GDM1 (cell line): ENCODE data around the gene CRYL1.

ENCODE experiments used
- DNase-seq: peaks from one replicate; lab custom pipeline; 2025; lab: John Stamatoyannopoulos, UW

The CRYL1 gene

GRCh38 chr13:20420938-20421337 is 104.7 kb downstream of the CRYL1 start:
- DNase-seq, result no peak

GRCh38 chr13:20418953-20419352 is 106.7 kb downstream of the CRYL1 start:
- no peak for DNase-seq

GRCh38 chr13:20416223-20416745 is 109.4 kb downstream of the CRYL1 start:
- no peak for DNase-seq

- DNase-seq, result no peak
Observed at GRCh38 chr13:20415694-20416107, 110.0 kb downstream of the CRYL1 start.

- DNase-seq, result no peak
Observed at GRCh38 chr13:20415306-20415679, 110.4 kb downstream of the CRYL1 start.

GRCh38 chr13:20414546-20415305 is 110.9 kb downstream of the CRYL1 start:
- no peak for DNase-seq

GRCh38 chr13:20412691-20413355 is 112.8 kb downstream of the CRYL1 start:
- DNase-seq, result no peak

GRCh38 chr13:20411638-20412342 is 113.9 kb downstream of the CRYL1 start:
- DNase-seq, result peak; percentile 90

- DNase-seq, result no peak
Observed at GRCh38 chr13:20410726-20411125, 114.9 kb downstream of the CRYL1 start.

- no peak for DNase-seq
Observed at GRCh38 chr13:20408181-20408580, 117.5 kb downstream of the CRYL1 start.

GRCh38 chr13:20407759-20408158 is 117.9 kb downstream of the CRYL1 start:
- DNase-seq, result no peak

GRCh38 chr13:20405691-20406090 is 120.0 kb downstream of the CRYL1 start:
- no peak for DNase-seq

- DNase-seq, result no peak
Observed at GRCh38 chr13:20404488-20405222, 121.0 kb downstream of the CRYL1 start.

GRCh38 chr13:20403826-20404225 is 121.8 kb downstream of the CRYL1 start:
- DNase-seq, result no peak

- DNase-seq, result no peak
Observed at GRCh38 chr13:20402881-20403280, 122.8 kb downstream of the CRYL1 start.

- DNase-seq, result no peak
Observed at GRCh38 chr13:20401931-20402856, 123.5 kb downstream of the CRYL1 start.

- DNase-seq, result no peak
Observed at GRCh38 chr13:20401531-20401930, 124.1 kb downstream of the CRYL1 start.

- DNase-seq, result peak; percentile 22
Observed at GRCh38 chr13:20400774-20401173, 124.9 kb downstream of the CRYL1 start.

GRCh38 chr13:20399961-20400360 is 125.7 kb downstream of the CRYL1 start:
- DNase-seq, result no peak

GRCh38 chr13:20399515-20399914 is 126.1 kb downstream of the CRYL1 start:
- no peak for DNase-seq

GRCh38 chr13:20398459-20398858 is 127.2 kb downstream of the CRYL1 start:
- DNase-seq, result no peak
